ENCODE results near the gene PLA2G2F. TPM values are rescaled to one million over a fixed set of nuclear protein-coding genes. Genes with fewer than 3 reads are reported as not detected.

Gene PLA2G2F
- total and polyA plus RNA-seq, 2 of the 13 experiments (the other 11 are each of a cell fraction or from before 2014, with no cell fraction given) = not detected

- TF ChIP-seq ZNF318 (CRISPR knock-in tag; IDR thresholded peaks at IDR 0.05) (no peak), PRPF4 (IDR thresholded peaks at IDR 0.05; ENCODE audit: low read depth, low read length, poor library complexity, severe bottlenecking) (no peak), ZSCAN9 (CRISPR knock-in tag; IDR thresholded peaks at IDR 0.05; ENCODE audit: borderline replicate concordance) (no peak), KDM6A (CRISPR knock-in tag; IDR thresholded peaks at IDR 0.05; ENCODE audit: low read depth) (no peak)
Measured at GRCh38 chr1:20148571-20149500, 9.7 kb downstream of the PLA2G2F start (continued).
